Endothelial cell of umbilical vein (primary cell): ENCODE data around the gene APBB2.

Experiments used
- EZH2 ChIP-seq: IDR thresholded peaks from 2 replicates; pipeline ENCODE4 v1.6.1; 2012; ENCODE audit warnings: borderline replicate concordance, low read depth, mild to moderate bottlenecking, moderate library complexity, low read length, inconsistent platforms; ENCODE audit not compliant: severe bottlenecking
- GATA2 ChIP-seq: IDR thresholded peaks from 2 replicates; pipeline ENCODE4 v1.7.0; 2011; ENCODE audit warnings: low read depth, mild to moderate bottlenecking, moderate library complexity, mixed read lengths, low read length; ENCODE audit not compliant: insufficient read length, insufficient read depth
- POLR2A ChIP-seq: IDR thresholded peaks from 2 replicates; pipeline ENCODE4 v1.6.1; 2012; ENCODE audit warnings: low read depth, mild to moderate bottlenecking, control low read depth, low read length
- TF ChIP-seq, protein P1 (sequence below), 2 donors: IDR thresholded peaks; 1 replicate in 1 of 2; 2 replicates in 1 of 2; pipeline ENCODE4 v1.5.1; 2011; ENCODE audit warnings: low read length in 2 of 2, mild to moderate bottlenecking in 2 of 2, moderate library complexity in 2 of 2, control low read depth in 1 of 2, inconsistent platforms in 1 of 2, low read depth in 1 of 2; ENCODE audit not compliant: insufficient read depth in 1 of 2; ENCODE audit errors: extremely low read depth in 1 of 2

DNA sequence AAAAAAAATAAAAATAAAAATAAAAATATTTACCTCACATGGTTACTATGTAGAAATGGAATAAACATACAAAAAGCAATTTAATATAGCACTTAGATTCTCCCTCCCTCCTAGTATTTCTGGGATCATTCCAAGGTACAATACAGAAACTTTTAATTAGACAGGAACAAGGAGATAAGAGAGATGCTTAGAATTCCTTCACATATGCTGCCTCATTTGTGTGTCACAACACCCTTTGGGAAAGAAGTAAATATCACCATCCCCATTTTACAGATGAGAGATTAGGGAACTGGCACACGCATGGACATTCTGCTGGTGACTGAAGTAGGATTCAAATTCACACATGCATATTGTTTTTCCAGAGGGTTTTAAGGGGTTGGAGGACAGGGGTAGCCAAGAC is 164.2 kb downstream of the APBB2 start:
- TF ChIP-seq, protein P1, sequence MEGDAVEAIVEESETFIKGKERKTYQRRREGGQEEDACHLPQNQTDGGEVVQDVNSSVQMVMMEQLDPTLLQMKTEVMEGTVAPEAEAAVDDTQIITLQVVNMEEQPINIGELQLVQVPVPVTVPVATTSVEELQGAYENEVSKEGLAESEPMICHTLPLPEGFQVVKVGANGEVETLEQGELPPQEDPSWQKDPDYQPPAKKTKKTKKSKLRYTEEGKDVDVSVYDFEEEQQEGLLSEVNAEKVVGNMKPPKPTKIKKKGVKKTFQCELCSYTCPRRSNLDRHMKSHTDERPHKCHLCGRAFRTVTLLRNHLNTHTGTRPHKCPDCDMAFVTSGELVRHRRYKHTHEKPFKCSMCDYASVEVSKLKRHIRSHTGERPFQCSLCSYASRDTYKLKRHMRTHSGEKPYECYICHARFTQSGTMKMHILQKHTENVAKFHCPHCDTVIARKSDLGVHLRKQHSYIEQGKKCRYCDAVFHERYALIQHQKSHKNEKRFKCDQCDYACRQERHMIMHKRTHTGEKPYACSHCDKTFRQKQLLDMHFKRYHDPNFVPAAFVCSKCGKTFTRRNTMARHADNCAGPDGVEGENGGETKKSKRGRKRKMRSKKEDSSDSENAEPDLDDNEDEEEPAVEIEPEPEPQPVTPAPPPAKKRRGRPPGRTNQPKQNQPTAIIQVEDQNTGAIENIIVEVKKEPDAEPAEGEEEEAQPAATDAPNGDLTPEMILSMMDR (IDR thresholded peaks at IDR 0.05; ENCODE audit: extremely low read depth in 1 of 2, insufficient read depth in 1 of 2, low read depth in 1 of 2, low read length in 2 of 2) = no peak
- TF ChIP-seq POLR2A (no peak), EZH2 (no peak), GATA2 (no peak)
